ENCODE measurements around the gene STAT1. TPM values are rescaled to one million over a fixed set of nuclear protein-coding genes. Genes with fewer than 3 reads are reported as not detected.

STAT1 gene
- total and polyA plus RNA-seq, 3 donors from 2014 or later: 52.7 to 87.1 (median 60.5) TPM

DNA sequence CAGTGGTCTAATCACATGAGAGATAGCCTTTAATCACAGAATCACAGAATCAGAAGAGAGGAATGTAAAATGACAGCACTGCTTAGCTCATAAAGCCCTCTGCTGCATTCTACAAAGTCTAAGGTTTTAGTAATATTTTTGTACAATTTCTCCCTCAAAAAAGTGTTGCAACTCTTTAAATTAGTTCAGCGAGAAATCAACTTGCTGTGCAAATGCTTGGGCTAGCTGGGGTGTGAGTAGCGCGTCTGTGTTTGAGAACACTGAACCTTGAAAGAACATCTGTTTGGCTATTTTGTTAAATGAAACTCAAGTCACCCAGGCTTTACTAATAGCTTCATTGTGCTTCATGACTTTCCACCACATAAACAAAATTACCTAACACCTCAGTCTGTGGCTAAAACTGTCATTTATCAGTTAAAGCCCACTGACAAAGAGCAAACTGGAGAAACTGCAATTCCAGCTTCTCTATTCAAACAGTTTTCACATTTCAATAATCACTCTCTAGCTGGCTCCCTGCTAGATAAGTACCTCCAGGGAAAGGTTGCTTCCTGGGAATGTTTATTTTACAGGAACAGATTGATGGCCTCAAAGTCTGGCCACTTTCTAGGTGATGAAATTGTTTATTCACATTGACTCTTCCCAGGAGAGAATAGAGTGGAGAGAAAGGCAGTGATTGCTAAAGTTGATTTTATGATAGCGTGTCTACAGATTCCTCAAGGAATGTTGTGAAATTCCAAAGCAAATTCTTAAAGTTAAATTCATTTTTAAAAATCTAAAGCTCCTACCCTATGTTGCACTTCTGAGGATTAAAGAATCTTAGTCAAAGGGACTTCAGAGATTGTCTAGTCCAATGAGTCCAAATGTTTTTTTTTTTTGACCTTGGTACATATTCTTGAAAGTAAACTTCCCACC is 36.0 kb upstream of the STAT1 start:
- TF ChIP-seq, protein P1, sequence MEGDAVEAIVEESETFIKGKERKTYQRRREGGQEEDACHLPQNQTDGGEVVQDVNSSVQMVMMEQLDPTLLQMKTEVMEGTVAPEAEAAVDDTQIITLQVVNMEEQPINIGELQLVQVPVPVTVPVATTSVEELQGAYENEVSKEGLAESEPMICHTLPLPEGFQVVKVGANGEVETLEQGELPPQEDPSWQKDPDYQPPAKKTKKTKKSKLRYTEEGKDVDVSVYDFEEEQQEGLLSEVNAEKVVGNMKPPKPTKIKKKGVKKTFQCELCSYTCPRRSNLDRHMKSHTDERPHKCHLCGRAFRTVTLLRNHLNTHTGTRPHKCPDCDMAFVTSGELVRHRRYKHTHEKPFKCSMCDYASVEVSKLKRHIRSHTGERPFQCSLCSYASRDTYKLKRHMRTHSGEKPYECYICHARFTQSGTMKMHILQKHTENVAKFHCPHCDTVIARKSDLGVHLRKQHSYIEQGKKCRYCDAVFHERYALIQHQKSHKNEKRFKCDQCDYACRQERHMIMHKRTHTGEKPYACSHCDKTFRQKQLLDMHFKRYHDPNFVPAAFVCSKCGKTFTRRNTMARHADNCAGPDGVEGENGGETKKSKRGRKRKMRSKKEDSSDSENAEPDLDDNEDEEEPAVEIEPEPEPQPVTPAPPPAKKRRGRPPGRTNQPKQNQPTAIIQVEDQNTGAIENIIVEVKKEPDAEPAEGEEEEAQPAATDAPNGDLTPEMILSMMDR (IDR thresholded peaks at IDR 0.05): no peak
- TF ChIP-seq POLR2A (IDR thresholded peaks at IDR 0.05): no peak
- Histone ChIP-seq H3K36me3 (ENCODE audit: low read depth, missing control alignments) (no peaks in the 10 kb centered on the region), H3K4me1 (no peaks in the 10 kb centered on the region), H3K9me3 (no peaks in the 10 kb centered on the region), H3K27ac (no peak overlapping the region), H3K27me3 (no peaks in the 10 kb centered on the region), H3K4me3 (no peak overlapping the region)
- DNase-seq: no peak
- intact Hi-C loops (cut with DNase I; ENCODE audit: low total_unique reads): no loop called here
- 43 to 52% methylated on average over 4 of the region's 4 CpGs for WGBS, 2 donors

DNA sequence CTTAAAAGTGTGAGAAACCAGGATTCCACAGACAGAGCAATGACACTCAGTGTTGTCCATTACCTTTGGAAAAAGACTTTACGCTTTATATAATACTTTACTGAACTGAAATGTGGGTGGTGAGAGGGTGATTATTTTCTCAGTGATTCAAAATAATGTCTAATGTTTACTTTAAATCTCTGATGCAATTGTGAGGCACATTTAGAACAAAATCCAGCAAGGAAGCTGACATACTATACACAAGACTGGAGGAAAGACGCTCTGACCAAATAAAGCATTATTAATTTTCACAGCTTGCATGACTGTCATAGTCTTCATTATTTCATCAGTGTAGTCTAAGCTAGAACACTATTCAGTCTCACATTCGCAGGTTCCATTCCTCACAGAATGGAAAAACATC is 34.1 kb upstream of the STAT1 start:
- DNase-seq: no peak
- Histone ChIP-seq H3K4me1 (no peaks in the 10 kb centered on the region), H3K27me3 (no peaks in the 10 kb centered on the region), H3K4me3 (no peak overlapping the region), H3K27ac (no peak overlapping the region), H3K36me3 (ENCODE audit: low read depth, missing control alignments) (no peaks in the 10 kb centered on the region), H3K9me3 (no peaks in the 10 kb centered on the region)
- intact Hi-C loops (cut with DNase I; ENCODE audit: low total_unique reads): no loop called here
- TF ChIP-seq, protein P1 (IDR thresholded peaks at IDR 0.05): no peak
- no peak for TF ChIP-seq POLR2A (IDR thresholded peaks at IDR 0.05)
- WGBS, 2 donors: 93 to 100% methylated on average over 3 of the region's 3 CpGs

DNA sequence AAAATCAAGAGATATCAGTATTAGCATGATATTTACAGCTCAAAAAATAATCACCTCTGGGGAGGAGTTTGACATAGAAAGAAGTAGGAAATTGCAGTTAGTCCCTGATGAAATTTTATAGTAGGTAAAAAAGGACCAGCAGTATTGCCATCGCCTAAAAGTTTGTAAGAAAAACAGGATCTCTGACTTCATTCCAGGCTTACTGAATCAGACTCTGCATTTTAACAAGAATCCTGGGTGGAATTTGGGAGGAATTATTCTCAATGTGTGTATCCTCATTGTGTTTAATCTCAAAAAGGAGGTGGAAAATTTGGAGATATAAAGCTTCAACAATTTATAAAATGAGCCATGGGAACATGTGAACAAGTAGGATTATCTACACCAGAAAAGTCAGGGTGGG is 31.2 kb upstream of the STAT1 start:
- no peaks in the 10 kb centered on the region for H3K4me1 ChIP-seq
- DNase-seq: no peak
- no peak overlapping the region for H3K4me3 ChIP-seq
- intact Hi-C loops (cut with DNase I; ENCODE audit: low total_unique reads): no loop called here
- no peak overlapping the region for H3K27ac ChIP-seq
- no peaks in the 10 kb centered on the region for H3K36me3 ChIP-seq (ENCODE audit: low read depth, missing control alignments)
- H3K27me3 ChIP-seq: no peaks in the 10 kb centered on the region
- TF ChIP-seq, protein P1 (IDR thresholded peaks at IDR 0.05): no peak
- no peak for TF ChIP-seq POLR2A (IDR thresholded peaks at IDR 0.05)
- H3K9me3 ChIP-seq: no peaks in the 10 kb centered on the region
- 89 to 98% methylated on average over 1 of the region's 1 CpG for WGBS, 2 donors

DNA sequence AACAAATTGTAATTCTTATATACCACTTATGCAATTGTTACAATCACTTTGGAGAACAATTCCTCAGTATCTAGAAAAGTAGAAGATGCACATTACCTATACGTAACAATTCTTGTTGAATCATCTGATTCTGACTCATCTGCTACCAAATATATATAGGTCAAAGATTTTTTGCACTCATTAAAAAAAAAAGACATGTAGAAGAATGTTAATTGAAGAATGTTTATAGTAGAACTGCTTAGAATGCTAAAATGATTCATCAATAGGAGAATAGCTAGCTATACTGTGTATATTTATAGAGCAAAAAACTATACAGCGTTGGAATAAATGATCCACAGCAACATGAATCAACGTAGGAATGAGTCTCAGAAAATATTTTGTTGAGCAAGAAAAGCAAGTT is 29.5 kb upstream of the STAT1 start:
- no peak for TF ChIP-seq POLR2A (IDR thresholded peaks at IDR 0.05)
- TF ChIP-seq, protein P1 (IDR thresholded peaks at IDR 0.05): no peak
- no peak for DNase-seq

More for the DNA sequence above, 29.5 kb upstream of the STAT1 start:
- no peaks in the 10 kb centered on the region for H3K27me3 ChIP-seq
- no peaks in the 10 kb centered on the region for H3K36me3 ChIP-seq (ENCODE audit: low read depth, missing control alignments)
- WGBS, 2 donors: 93 to 95% methylated on average over 3 of the region's 3 CpGs
- no peak overlapping the region for H3K27ac ChIP-seq
- intact Hi-C loops (cut with DNase I; ENCODE audit: low total_unique reads): no loop called here
- no peak overlapping the region for H3K4me3 ChIP-seq
- no peaks in the 10 kb centered on the region for H3K9me3 ChIP-seq
- H3K4me1 ChIP-seq: no peaks in the 10 kb centered on the region
